ENCODE results near the gene TEKTIP1.

TEKTIP1 gene

DNA sequence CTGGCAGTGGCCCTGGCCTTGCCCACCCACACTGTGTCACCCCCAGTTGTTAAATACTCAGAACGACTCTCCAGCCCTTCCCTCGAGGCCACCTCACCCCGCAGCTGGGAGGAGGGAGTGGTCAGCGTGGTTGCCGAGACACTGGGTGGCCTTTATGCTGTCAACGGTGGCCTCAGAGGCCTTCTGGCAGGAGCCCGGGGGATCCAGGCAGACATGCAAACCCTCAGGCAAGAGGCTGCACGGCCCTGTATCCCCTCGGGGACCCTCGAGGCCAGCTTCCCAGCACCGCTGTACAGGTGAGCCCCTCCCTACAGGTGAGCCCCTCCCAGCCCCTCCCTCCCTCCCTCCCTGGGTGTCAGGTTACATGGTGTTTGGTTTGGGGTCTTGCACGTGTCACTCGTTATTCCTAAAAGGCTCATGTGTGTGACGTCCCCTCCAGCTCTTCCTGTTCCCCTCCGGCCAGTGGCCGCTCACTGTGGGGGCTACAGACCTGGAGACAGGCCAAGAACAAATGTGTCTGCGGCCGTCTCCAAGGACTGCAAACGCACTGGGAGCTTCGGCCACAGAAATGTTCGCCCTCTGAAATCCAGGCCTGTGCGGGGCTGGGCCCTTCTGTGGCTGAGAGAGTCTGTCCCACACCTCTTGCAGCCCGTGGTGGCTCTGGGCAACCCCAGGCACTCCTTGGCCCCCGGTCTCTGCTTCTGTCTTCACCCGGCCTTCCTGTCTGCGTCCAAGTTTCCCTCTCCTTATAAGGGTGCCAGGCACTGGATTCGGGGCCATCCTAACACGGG, at the start of gene TEKTIP1:
TEKTIP1 (plus strand) TSS at position 210 of the 791 bp plus-strand sequence; CDS start at position 214, 4 bp downstream.
- TF ChIP-seq, protein P1, sequence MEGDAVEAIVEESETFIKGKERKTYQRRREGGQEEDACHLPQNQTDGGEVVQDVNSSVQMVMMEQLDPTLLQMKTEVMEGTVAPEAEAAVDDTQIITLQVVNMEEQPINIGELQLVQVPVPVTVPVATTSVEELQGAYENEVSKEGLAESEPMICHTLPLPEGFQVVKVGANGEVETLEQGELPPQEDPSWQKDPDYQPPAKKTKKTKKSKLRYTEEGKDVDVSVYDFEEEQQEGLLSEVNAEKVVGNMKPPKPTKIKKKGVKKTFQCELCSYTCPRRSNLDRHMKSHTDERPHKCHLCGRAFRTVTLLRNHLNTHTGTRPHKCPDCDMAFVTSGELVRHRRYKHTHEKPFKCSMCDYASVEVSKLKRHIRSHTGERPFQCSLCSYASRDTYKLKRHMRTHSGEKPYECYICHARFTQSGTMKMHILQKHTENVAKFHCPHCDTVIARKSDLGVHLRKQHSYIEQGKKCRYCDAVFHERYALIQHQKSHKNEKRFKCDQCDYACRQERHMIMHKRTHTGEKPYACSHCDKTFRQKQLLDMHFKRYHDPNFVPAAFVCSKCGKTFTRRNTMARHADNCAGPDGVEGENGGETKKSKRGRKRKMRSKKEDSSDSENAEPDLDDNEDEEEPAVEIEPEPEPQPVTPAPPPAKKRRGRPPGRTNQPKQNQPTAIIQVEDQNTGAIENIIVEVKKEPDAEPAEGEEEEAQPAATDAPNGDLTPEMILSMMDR (IDR thresholded peaks at IDR 0.05): no peak

DNA sequence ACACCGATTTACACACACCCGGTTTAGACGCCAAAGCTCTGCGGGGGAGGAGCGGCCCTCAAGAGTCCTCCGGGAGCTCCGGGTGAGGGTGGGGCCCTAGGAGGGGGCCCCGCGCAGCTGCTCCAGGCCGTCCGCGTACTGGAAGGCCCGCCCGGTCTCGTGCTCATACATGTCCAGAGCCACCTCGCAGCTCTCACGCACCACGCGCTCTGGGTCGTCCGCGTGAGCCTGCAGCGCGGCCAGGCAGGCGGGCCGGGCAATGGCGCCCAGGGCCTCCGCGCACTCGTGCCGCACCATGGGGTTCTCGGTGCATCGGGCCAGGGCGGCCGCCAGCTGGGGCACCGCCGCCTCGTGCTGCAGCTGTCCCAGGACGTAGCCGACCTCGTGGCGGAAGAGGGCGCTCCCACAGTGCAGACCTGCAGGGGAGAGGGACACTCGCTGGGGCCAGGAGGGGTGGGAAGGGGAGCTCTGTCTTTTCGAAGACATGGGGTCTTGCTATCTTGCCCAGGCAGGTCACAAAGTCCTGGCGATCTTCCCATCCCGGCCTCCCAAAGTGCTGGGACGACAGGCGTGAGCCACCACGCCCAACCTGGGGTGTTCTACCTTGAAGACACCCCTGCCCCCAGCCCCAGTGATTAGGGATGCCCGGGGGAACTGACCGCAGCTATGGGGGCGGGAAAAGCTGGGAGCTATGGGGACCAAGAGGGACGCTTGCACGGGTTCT, 47.4 kb upstream of the TEKTIP1 start:
- TF ChIP-seq, protein P1 (IDR thresholded peaks at IDR 0.05): no peak

DNA sequence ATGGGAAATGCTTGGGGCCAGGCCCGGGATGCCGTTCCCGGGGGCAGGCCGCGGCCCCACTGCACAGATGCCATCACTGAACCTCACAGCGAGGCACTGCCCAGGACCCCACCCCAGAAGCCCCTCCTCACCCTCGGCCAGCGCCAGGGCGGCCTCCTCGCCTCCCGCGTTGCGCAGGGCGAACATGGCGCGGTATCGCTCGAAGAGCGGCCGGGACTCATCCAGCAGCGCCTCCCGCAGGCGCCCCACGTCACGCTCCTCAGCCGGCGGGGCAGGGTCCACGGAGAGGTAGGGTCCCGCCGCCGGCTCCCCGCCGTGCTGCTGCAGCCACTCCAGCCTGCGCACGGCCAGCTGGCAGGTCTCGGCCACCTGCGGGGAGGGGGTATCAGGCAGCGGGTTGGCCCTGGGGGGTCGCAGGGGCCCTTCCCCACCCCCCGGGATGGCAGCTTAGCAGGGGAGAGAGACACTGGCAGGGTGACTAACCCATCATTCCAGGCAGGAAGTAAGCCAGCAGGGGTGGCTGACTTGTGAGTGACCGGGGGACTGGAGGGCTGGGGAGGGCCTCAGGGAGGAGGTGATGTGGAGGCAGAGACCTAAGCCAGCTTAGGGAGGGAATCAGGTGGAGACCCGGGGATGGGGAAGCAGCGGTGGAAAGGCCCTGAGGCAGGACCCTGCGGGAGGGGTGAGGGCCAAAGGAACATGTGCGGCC, 46.7 kb upstream of the TEKTIP1 start:
- TF ChIP-seq, protein P1 (IDR thresholded peaks at IDR 0.05): no peak

DNA sequence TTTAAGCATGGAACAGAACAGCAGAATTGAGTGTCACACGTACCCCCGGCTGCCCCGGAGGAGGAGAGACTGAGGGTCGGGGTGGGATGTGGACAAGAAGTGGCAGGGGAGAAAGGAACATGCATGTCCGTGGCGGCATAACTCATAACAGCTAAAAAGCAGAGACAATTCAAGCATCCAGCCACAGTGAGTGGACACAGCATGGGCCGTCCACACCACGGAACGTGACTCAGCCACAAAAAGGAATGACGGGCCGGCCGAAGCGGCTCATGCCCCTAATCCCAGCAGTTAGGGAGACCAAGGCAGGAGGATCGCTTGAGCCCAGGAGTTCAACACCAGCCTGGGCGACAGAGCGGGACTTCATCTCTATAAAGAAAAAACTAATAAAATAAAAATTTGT, 46.1 kb upstream of the TEKTIP1 start:
- TF ChIP-seq, protein P1 (IDR thresholded peaks at IDR 0.05): no peak

DNA sequence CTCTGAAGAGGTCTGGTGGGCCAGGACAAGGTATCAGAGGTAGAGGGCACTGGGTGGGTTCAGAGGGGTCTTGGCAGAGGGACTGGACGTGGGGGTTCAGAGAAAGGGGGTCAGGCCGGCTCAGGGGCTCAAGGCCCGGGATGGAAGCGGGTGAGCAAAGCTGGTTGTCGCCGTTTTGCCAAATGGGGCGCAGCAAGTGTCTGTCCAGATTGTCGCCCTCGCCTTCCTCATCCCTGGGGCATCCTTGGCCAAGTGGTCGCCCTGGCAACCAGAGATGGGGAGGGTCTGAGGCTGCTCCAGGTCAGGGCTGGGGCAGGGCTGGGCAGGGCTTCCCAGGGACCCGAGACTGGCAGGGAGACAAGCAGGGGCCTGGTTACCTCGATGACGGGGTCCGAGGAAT, 45.3 kb upstream of the TEKTIP1 start:
- TF ChIP-seq, protein P1 (IDR thresholded peaks at IDR 0.05): no peak

DNA sequence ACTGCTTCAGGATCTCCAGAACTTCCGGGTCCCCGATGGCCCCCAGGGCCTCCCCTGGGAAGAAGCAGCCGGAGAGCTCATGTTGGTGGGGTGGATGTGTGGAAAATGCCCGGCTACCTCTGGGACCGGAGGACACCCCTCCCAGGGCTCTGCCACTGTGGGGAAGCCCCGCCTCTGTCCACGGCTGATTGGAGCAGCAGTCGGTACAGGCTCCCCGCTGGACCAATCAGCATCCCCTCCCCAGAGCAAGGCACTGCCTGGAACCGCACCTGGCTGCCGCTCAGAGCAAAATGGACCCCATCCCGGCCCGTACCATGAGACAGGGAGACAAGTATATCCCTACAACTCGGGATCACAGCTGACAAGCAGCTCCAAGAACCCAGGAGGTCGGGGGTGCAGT, 44.9 kb upstream of the TEKTIP1 start:
- TF ChIP-seq, protein P1 (IDR thresholded peaks at IDR 0.05): no peak

DNA sequence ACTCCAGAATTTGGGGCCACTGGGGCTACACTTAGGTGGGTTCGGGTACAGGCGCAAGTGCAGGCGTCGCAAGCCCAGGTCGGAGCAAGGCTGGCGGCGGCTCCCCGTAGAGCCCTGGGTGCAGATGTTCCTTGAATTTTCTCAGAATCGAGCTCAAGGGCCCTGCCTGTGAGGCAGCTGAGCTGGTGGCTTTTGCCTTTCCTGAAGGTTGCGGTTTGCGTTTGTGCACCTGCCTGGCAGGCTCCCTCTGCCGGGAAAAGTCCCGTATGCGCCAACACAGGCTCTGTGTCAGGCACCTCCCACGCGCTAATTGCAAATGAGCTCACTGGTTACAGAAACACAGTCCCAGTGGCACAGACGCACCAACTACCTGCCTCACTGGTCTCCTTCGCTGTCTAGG, 44.4 kb upstream of the TEKTIP1 start:
- TF ChIP-seq, protein P1 (IDR thresholded peaks at IDR 0.05): no peak
